ENCODE results near the gene SIVA1. TPM values are rescaled to one million over a fixed set of nuclear protein-coding genes. Genes with fewer than 3 reads are reported as not detected.
A peak's percentile ranks its signal among the peaks of the same experiment; 100 is the strongest.

SIVA1 gene
- total and polyA plus RNA-seq, 9 of the 15 experiments (the other 6 are each of a cell fraction or from before 2014, with no cell fraction given): 4.2 to 186 (median 54.2) TPM

DNA sequence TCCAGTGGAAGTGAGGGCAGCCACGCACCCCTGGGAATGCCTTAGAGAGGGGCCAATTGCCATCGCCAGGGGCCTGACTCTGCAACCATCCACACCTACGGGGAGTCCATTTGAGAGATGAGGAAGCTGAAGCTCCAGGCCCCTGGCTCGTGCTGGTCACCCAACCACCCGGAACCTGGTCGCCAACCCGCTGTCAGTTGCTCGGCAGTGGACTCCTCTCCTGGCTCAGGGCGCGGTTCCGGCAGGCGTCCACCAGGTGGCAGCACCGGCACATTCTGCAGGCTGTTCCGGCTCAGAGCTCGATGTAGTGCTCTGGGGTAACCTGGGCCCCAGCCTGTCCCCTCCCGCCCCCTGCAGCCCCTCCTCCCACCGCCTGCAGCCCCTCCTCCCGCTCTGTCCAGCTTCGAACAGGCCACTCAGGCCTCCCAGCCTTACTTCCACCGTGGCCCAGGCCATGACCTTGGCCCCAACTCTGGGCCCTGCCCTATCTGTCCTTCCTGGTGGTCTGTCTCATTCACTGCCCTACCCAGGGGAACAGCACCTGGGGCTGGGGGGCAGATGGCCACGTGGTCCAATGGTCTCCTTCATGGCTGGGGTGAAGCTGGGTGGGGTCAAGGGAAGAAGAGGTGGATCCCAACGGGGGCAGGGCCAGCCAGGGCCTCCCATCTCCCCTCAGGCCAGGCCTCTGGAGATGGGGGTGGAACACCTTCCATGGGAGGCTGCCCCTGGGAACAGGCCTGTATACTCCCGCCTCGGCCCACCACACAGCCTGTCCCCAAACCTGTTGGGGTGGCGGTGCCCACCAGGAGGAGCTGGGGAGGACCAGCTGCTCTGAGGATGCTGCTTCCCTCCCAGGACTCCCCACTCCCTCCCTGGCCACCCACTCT, 15.7 kb downstream of the SIVA1 start (continued):
- TF ChIP-seq ZNF436 (CRISPR knock-in tag; IDR thresholded peaks at IDR 0.05): no peak
- TF ChIP-seq MYBL2 (IDR thresholded peaks at IDR 0.05; ENCODE audit: low read depth): no peak
- TF ChIP-seq MYBL2 (CRISPR knock-in tag; IDR thresholded peaks at IDR 0.05; ENCODE audit: borderline replicate concordance): no peak
- TF ChIP-seq ZNF347 (CRISPR knock-in tag; IDR thresholded peaks at IDR 0.05; ENCODE audit: low read depth): no peak
- no peak for TF ChIP-seq SREBF1 (IDR thresholded peaks at IDR 0.05; ENCODE audit: borderline replicate concordance, low read depth, low read length)
- TF ChIP-seq, protein P1, sequence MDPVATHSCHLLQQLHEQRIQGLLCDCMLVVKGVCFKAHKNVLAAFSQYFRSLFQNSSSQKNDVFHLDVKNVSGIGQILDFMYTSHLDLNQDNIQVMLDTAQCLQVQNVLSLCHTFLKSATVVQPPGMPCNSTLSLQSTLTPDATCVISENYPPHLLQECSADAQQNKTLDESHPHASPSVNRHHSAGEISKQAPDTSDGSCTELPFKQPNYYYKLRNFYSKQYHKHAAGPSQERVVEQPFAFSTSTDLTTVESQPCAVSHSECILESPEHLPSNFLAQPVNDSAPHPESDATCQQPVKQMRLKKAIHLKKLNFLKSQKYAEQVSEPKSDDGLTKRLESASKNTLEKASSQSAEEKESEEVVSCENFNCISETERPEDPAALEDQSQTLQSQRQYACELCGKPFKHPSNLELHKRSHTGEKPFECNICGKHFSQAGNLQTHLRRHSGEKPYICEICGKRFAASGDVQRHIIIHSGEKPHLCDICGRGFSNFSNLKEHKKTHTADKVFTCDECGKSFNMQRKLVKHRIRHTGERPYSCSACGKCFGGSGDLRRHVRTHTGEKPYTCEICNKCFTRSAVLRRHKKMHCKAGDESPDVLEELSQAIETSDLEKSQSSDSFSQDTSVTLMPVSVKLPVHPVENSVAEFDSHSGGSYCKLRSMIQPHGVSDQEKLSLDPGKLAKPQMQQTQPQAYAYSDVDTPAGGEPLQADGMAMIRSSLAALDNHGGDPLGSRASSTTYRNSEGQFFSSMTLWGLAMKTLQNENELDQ (CRISPR knock-in tag; IDR thresholded peaks at IDR 0.05; ENCODE audit: borderline replicate concordance): no peak
- TF ChIP-seq, protein P2, sequence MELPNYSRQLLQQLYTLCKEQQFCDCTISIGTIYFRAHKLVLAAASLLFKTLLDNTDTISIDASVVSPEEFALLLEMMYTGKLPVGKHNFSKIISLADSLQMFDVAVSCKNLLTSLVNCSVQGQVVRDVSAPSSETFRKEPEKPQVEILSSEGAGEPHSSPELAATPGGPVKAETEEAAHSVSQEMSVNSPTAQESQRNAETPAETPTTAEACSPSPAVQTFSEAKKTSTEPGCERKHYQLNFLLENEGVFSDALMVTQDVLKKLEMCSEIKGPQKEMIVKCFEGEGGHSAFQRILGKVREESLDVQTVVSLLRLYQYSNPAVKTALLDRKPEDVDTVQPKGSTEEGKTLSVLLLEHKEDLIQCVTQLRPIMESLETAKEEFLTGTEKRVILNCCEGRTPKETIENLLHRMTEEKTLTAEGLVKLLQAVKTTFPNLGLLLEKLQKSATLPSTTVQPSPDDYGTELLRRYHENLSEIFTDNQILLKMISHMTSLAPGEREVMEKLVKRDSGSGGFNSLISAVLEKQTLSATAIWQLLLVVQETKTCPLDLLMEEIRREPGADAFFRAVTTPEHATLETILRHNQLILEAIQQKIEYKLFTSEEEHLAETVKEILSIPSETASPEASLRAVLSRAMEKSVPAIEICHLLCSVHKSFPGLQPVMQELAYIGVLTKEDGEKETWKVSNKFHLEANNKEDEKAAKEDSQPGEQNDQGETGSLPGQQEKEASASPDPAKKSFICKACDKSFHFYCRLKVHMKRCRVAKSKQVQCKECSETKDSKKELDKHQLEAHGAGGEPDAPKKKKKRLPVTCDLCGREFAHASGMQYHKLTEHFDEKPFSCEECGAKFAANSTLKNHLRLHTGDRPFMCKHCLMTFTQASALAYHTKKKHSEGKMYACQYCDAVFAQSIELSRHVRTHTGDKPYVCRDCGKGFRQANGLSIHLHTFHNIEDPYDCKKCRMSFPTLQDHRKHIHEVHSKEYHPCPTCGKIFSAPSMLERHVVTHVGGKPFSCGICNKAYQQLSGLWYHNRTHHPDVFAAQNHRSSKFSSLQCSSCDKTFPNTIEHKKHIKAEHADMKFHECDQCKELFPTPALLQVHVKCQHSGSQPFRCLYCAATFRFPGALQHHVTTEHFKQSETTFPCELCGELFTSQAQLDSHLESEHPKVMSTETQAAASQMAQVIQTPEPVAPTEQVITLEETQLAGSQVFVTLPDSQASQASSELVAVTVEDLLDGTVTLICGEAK (IDR thresholded peaks at IDR 0.05): no peak
- TF ChIP-seq, protein P2 (CRISPR knock-in tag; IDR thresholded peaks at IDR 0.05): no peak
- TF ChIP-seq, protein P3, sequence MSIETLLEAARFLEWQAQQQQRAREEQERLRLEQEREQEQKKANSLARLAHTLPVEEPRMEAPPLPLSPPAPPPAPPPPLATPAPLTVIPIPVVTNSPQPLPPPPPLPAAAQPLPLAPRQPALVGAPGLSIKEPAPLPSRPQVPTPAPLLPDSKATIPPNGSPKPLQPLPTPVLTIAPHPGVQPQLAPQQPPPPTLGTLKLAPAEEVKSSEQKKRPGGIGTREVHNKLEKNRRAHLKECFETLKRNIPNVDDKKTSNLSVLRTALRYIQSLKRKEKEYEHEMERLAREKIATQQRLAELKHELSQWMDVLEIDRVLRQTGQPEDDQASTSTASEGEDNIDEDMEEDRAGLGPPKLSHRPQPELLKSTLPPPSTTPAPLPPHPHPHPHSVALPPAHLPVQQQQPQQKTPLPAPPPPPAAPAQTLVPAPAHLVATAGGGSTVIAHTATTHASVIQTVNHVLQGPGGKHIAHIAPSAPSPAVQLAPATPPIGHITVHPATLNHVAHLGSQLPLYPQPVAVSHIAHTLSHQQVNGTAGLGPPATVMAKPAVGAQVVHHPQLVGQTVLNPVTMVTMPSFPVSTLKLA (conservative IDR thresholded peaks at IDR 0.05): peak; percentile 69 to 76; a peak in 3 of 4 replicates
- TF ChIP-seq NFIC (IDR thresholded peaks at IDR 0.05): no peak
- no peak for TF ChIP-seq ARNT (IDR thresholded peaks at IDR 0.05)
- TF ChIP-seq PHB (CRISPR knock-in tag; IDR thresholded peaks at IDR 0.05): no peak
- TF ChIP-seq ZNF778 (CRISPR knock-in tag; IDR thresholded peaks at IDR 0.05): no peak
- no peak for TF ChIP-seq MEIS2 (IDR thresholded peaks at IDR 0.05; ENCODE audit: partially characterized antibody)
- no peak for TF ChIP-seq PTTG1 (tag; IDR thresholded peaks at IDR 0.05; ENCODE audit: low read depth)

Measured in K562 (cell line).